ENCODE results near the gene GCSH.
A peak's percentile ranks its signal among the peaks of the same experiment; 100 is the strongest.

Gene GCSH

GRCh38 chr16:81041696-81042095 lies 54.5 kb downstream of the GCSH start:
- DNase-seq: no peak

DNA sequence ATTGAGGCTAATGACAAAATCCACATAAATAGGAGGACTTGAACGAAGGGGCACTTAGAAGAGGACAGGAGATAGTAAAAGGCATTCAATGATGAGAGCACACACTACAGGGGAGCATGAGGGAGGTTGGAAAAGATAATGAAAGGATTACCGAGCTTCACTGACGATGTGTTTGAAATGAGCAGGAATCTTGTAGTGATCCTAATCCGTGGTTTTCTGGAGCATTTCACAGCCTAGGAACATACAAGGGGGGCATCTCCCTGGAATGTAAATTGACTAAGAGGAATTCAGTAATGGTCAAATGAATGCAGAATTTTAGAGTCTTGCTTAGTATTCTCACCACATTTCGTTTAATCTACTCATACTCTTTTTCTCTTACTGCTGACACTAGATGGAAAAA lies 55.4 kb downstream of the GCSH start:
- DNase-seq: no peak

GRCh38 chr16:81040131-81040530 lies 56.1 kb downstream of the GCSH start:
- no peak for DNase-seq

DNA sequence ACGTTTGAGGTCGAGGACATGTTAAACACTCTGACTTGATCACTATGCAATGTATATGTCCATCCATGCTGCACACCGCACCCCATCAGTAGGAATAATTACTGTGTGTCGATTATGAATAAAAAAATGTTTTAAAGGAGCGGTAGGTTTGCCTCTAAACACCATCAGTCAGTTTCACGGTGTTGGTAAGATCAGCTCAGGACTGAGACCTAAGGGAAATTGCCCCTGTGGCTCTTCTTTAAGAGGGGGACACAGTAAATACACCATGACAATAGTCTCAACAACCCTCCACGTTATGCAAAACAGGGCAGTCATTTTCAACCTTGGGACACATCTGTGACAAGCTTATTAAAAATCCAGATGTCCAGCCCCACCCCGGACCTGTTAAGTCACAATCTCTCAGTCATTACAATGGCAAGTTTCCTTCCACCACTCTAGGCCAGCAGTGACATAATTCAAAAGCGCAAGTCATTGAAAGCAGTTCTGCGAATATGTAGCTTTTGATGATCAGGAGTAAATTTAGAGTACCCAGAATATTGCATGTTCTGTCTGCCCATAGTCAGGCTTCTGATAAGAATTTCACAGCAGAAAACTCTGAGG lies 59.3 kb downstream of the GCSH start:
- DNase-seq: no peak

GRCh38 chr16:81035975-81036750 lies 60.0 kb downstream of the GCSH start:
- peak; percentile 82 for DNase-seq

- DNase-seq: peak; percentile 93
These were observed 60.7 kb downstream of the GCSH start, which contains the start of gene ATMIN for GRCh38 chr16:81035398-81035974. ATMIN (plus strand) TSS chr16:81035842; CDS start chr16:81035871, 29 bp downstream.

Measured in activated CD8-positive, alpha-beta memory T cell treated with anti-CD3 and anti-CD28 coated beads for 24 hours (primary cell).